SK-N-SH treated with all-trans-retinoic acid at 6 μM for 48 hours (cell line): ENCODE data around the gene SLMAP.

Source experiments
- ATAC-seq: fragments of 200-7000 bp; cut with Tn5 transposase; 3 replicates; pipeline ENCODE4 v1.9.1; 2020; ENCODE audit warnings: mild to moderate bottlenecking, moderate library complexity
- ARNTL ChIP-seq: fragments of 450-650 bp; formaldehyde crosslinking; IDR thresholded peaks from 2 replicates; pipeline ENCODE4 v1.5.0; 2020; ENCODE audit warnings: low read depth, mild to moderate bottlenecking, moderate library complexity, borderline replicate concordance
- BACH2 ChIP-seq: fragments of 250-450 bp; sonication (Bioruptor Pico); IDR thresholded peaks from 2 replicates; pipeline ENCODE4 v1.9.0; 2021; ENCODE audit warnings: mild to moderate bottlenecking, borderline replicate concordance
- CSDC2 ChIP-seq: fragments of 250-450 bp; sonication (Bioruptor Pico); IDR thresholded peaks from 2 replicates; pipeline ENCODE4 v1.5.0; 2020; ENCODE audit warnings: mild to moderate bottlenecking, moderate library complexity
- ESRRG ChIP-seq: fragments of 250-450 bp; sonication (Bioruptor Pico); IDR thresholded peaks from 2 replicates; pipeline ENCODE4 v1.6.1; 2021; ENCODE audit warnings: mild to moderate bottlenecking
- GLIS3 ChIP-seq: fragments of 250-450 bp; sonication (Bioruptor Pico); IDR thresholded peaks from 2 replicates; pipeline ENCODE4 v1.5.0; 2020; ENCODE audit warnings: mild to moderate bottlenecking, moderate library complexity
- ISL1 ChIP-seq: fragments of 250-450 bp; sonication (Bioruptor Pico); IDR thresholded peaks from 2 replicates; pipeline ENCODE4 v2.1.2; 2022; ENCODE audit warnings: mild to moderate bottlenecking, moderate library complexity
- OSR1 ChIP-seq: fragments of 250-450 bp; sonication (Bioruptor Pico); IDR thresholded peaks from 2 replicates; pipeline ENCODE4 v1.8.0; 2022; ENCODE audit warnings: moderate library complexity, mild to moderate bottlenecking, inconsistent platforms
- PPARA ChIP-seq: fragments of 250-450 bp; sonication (Bioruptor Pico); IDR thresholded peaks from 2 replicates; pipeline ENCODE4 v1.5.0; 2020; ENCODE audit warnings: mild to moderate bottlenecking, borderline replicate concordance
- SNAI2 ChIP-seq: fragments of 250-450 bp; sonication (Bioruptor Pico); IDR thresholded peaks from 2 replicates; pipeline ENCODE4 v1.5.0; 2020; ENCODE audit warnings: mild to moderate bottlenecking, moderate library complexity
- TCF4 ChIP-seq: fragments of 250-450 bp; sonication (Bioruptor Pico); IDR thresholded peaks from 2 replicates; pipeline ENCODE4 v1.8.0; 2021; ENCODE audit warnings: mild to moderate bottlenecking, moderate library complexity, borderline replicate concordance
- TOX ChIP-seq: fragments of 250-450 bp; sonication (Bioruptor Pico); IDR thresholded peaks from 2 replicates; pipeline ENCODE4 v1.8.0; 2021; ENCODE audit warnings: mild to moderate bottlenecking, moderate library complexity, borderline replicate concordance
- ZC3H10 ChIP-seq: fragments of 250-450 bp; sonication (Bioruptor Pico); IDR thresholded peaks from 2 replicates; pipeline ENCODE4 v1.5.1; 2021; ENCODE audit warnings: mild to moderate bottlenecking, moderate library complexity
- ZFP3 ChIP-seq: fragments of 250-450 bp; sonication (Bioruptor Pico); IDR thresholded peaks from 2 replicates; pipeline ENCODE4 v1.5.0; 2020; ENCODE audit warnings: mild to moderate bottlenecking, moderate library complexity
- ZFP30 ChIP-seq: fragments of 450-650 bp; formaldehyde crosslinking; IDR thresholded peaks from 2 replicates; pipeline ENCODE4 v1.5.0; 2022; ENCODE audit warnings: mild to moderate bottlenecking, moderate library complexity
- ZNF565 ChIP-seq: fragments of 450-650 bp; formaldehyde crosslinking; conservative IDR thresholded peaks from 2 replicates; pipeline ENCODE4 v1.5.0; 2020; ENCODE audit warnings: low read depth, mild to moderate bottlenecking, moderate library complexity
- ZNF70 ChIP-seq: fragments of 450-650 bp; formaldehyde crosslinking; IDR thresholded peaks from 2 replicates; pipeline ENCODE4 v1.5.0; 2020; ENCODE audit warnings: mild to moderate bottlenecking, moderate library complexity
- ZNF8 ChIP-seq: fragments of 450-650 bp; formaldehyde crosslinking; IDR thresholded peaks from 2 replicates; pipeline ENCODE4 v1.5.0; 2020; ENCODE audit warnings: mild to moderate bottlenecking, moderate library complexity
- TF ChIP-seq, protein P1 (sequence below): fragments of 250-450 bp; sonication (Bioruptor Pico); IDR thresholded peaks from 2 replicates; pipeline ENCODE4 v1.5.1; 2021; ENCODE audit warnings: mild to moderate bottlenecking, moderate library complexity
- TF ChIP-seq, protein P2 (sequence below): fragments of 250-450 bp; sonication (Bioruptor Pico); IDR thresholded peaks from 2 replicates; pipeline ENCODE4 v1.8.0; 2020; ENCODE audit warnings: mild to moderate bottlenecking, moderate library complexity, borderline replicate concordance
- TF ChIP-seq, protein P3 (sequence below): fragments of 250-450 bp; sonication (Bioruptor Pico); IDR thresholded peaks from 2 replicates; pipeline ENCODE4 v1.5.0; 2020; ENCODE audit warnings: mild to moderate bottlenecking, moderate library complexity
- TF ChIP-seq, protein P4 (sequence below): fragments of 250-450 bp; sonication (Bioruptor Pico); IDR thresholded peaks from 2 replicates; pipeline ENCODE4 v1.8.0; 2021; ENCODE audit warnings: low read depth, mild to moderate bottlenecking, moderate library complexity, borderline replicate concordance

The SLMAP gene

DNA sequence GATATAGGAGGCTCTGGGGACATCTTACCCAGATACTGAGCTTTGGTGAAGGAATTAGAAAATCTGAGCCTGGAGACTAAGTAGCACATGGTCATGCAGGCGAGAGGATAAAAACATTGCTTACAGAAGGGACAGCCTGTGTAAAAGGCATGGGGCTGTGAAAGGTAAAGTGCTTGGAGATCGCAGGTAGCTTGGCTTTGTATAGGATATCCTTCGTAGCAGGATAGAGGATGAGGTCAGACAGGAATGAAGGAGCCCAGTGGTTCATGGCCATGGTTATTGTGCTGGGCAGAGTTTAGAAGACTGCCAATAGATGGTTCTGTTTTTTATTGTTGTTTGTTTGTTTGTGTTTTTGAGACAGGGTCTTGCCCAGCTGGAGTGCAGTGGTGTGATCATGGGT is 82.5 kb downstream of the SLMAP start (continued):
- TF ChIP-seq ZNF565 = no peak
- no peak for TF ChIP-seq PPARA
- TF ChIP-seq ZFP3 (CRISPR knock-in tag) = no peak

DNA sequence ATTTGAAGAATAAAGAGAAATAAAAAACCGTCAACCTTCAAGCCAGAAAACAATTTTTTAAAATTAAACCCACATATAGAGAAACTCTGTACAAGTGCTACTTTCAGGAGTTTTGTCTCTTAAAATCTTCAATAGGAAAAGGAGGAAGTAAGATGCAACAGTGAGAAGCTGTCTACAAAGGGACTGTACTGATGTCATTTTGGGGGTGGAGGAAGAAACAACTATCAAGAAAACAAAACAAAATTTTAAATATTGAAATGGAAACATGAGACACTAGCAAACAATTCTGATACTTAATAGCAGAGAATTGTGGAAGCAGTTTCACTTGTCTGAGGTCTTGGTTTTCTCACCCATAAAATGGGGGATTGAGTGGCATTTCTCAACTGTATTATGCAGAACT is 84.4 kb downstream of the SLMAP start:
- ATAC-seq = no peak
- TF ChIP-seq ESRRG = no peak
- TF ChIP-seq, protein P1, sequence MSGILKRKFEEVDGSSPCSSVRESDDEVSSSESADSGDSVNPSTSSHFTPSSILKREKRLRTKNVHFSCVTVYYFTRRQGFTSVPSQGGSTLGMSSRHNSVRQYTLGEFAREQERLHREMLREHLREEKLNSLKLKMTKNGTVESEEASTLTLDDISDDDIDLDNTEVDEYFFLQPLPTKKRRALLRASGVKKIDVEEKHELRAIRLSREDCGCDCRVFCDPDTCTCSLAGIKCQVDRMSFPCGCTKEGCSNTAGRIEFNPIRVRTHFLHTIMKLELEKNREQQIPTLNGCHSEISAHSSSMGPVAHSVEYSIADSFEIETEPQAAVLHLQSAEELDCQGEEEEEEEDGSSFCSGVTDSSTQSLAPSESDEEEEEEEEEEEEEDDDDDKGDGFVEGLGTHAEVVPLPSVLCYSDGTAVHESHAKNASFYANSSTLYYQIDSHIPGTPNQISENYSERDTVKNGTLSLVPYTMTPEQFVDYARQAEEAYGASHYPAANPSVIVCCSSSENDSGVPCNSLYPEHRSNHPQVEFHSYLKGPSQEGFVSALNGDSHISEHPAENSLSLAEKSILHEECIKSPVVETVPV (CRISPR knock-in tag) = no peak

DNA sequence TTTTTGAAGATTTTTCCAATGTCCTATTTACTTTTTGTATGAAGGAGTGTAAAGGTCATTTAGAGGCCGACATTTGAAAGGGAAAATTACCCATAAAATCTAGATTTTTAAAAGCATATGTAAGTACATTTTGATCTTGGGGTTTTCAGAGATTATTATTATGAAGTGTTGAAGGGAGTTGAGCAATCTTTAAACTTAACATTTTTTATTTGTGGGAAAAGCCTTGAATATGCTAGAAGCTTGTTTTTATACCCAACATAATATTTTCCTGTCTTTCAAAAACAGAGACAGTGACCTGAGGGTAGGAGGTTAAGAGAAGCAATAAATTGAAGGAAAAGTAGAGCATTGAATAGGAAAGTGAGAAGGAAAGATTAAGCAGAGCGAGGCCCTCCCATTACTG is 85.7 kb downstream of the SLMAP start:
- TF ChIP-seq BACH2 (CRISPR knock-in tag) (no peak), ESRRG (no peak), ZNF565 (no peak), OSR1 (CRISPR knock-in tag) (no peak), TCF4 (CRISPR knock-in tag) (no peak), CSDC2 (CRISPR knock-in tag) (no peak), SNAI2 (CRISPR knock-in tag) (no peak), ZNF8 (CRISPR knock-in tag) (no peak), ZFP3 (CRISPR knock-in tag) (no peak), TOX (CRISPR knock-in tag) (no peak), ZFP30 (CRISPR knock-in tag) (no peak)
- TF ChIP-seq, protein P2, sequence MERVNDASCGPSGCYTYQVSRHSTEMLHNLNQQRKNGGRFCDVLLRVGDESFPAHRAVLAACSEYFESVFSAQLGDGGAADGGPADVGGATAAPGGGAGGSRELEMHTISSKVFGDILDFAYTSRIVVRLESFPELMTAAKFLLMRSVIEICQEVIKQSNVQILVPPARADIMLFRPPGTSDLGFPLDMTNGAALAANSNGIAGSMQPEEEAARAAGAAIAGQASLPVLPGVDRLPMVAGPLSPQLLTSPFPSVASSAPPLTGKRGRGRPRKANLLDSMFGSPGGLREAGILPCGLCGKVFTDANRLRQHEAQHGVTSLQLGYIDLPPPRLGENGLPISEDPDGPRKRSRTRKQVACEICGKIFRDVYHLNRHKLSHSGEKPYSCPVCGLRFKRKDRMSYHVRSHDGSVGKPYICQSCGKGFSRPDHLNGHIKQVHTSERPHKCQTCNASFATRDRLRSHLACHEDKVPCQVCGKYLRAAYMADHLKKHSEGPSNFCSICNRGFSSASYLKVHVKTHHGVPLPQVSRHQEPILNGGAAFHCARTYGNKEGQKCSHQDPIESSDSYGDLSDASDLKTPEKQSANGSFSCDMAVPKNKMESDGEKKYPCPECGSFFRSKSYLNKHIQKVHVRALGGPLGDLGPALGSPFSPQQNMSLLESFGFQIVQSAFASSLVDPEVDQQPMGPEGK = no peak
- no peak for ATAC-seq

DNA sequence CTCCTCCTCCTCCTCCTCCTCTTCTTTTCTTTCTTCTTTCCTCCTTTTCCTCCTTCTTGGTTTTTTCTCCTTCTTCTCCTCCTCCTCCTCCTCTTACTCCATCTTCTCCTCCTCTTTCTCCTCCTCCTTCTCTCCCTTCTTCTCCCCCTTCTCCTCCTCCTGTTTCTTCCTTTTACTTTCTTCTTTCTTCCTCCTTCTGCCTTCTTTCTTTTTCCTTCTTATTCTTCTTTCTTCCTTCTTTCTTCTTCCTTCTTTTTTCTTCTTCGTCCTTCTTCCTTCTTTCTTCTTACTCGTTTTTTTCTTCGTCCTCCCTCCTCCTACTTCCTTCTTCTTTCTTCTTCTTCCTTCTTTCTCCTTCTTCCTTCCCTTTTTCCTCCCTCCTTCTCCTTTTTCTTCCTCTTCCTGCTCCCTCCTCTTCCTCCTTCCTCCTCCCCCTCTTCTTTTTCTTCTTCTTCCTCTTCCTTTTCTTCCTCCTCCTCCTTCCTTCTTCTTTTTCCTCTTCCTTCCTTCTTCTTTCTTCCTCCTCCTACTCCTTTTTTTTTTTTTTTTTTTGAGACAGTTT is 92.1 kb downstream of the SLMAP start:
- no peak for ATAC-seq

DNA sequence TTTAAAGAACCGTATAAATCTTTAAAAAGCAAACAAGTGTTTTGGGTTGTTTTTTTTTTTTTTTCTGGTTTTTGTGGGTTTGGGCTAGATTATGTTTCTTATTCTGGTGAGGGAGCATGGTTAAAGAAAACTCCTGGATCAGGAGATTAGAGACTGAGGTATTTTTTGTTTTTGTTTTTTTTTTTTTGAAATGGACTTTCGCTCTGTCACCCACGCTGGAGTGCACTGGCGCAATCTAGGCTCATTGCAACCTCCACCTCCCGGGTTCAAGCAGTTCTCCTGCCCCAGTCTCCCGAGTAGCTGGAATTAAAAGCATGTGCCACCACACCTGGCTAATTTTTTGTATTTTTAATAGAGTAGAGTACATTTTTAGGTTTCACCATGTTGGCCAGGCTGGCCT is 95.2 kb downstream of the SLMAP start:
- TF ChIP-seq PPARA = no peak
- no peak for TF ChIP-seq TCF4 (CRISPR knock-in tag)
- TF ChIP-seq OSR1 (CRISPR knock-in tag) = no peak
- no peak for TF ChIP-seq CSDC2 (CRISPR knock-in tag)
- TF ChIP-seq, protein P2 = no peak
- TF ChIP-seq ZFP3 (CRISPR knock-in tag) = no peak
- no peak for TF ChIP-seq ZC3H10 (CRISPR knock-in tag)
- TF ChIP-seq, protein P1 (CRISPR knock-in tag) = no peak
- TF ChIP-seq GLIS3 (CRISPR knock-in tag) = no peak
- TF ChIP-seq, protein P3, sequence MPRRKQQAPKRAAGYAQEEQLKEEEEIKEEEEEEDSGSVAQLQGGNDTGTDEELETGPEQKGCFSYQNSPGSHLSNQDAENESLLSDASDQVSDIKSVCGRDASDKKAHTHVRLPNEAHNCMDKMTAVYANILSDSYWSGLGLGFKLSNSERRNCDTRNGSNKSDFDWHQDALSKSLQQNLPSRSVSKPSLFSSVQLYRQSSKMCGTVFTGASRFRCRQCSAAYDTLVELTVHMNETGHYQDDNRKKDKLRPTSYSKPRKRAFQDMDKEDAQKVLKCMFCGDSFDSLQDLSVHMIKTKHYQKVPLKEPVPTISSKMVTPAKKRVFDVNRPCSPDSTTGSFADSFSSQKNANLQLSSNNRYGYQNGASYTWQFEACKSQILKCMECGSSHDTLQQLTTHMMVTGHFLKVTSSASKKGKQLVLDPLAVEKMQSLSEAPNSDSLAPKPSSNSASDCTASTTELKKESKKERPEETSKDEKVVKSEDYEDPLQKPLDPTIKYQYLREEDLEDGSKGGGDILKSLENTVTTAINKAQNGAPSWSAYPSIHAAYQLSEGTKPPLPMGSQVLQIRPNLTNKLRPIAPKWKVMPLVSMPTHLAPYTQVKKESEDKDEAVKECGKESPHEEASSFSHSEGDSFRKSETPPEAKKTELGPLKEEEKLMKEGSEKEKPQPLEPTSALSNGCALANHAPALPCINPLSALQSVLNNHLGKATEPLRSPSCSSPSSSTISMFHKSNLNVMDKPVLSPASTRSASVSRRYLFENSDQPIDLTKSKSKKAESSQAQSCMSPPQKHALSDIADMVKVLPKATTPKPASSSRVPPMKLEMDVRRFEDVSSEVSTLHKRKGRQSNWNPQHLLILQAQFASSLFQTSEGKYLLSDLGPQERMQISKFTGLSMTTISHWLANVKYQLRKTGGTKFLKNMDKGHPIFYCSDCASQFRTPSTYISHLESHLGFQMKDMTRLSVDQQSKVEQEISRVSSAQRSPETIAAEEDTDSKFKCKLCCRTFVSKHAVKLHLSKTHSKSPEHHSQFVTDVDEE (CRISPR knock-in tag) = no peak
- TF ChIP-seq, protein P4, sequence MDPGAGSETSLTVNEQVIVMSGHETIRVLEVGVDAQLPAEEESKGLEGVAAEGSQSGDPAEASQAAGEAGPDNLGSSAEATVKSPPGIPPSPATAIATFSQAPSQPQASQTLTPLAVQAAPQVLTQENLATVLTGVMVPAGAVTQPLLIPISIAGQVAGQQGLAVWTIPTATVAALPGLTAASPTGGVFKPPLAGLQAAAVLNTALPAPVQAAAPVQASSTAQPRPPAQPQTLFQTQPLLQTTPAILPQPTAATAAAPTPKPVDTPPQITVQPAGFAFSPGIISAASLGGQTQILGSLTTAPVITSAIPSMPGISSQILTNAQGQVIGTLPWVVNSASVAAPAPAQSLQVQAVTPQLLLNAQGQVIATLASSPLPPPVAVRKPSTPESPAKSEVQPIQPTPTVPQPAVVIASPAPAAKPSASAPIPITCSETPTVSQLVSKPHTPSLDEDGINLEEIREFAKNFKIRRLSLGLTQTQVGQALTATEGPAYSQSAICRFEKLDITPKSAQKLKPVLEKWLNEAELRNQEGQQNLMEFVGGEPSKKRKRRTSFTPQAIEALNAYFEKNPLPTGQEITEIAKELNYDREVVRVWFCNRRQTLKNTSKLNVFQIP (CRISPR knock-in tag) = no peak
- TF ChIP-seq, all 23 proteins: peak for 0
- no peak for ATAC-seq

More for the DNA sequence above, 92.1 kb downstream of the SLMAP start:
- TF ChIP-seq ZFP30 (CRISPR knock-in tag) (no peak), ZNF70 (CRISPR knock-in tag) (no peak), ISL1 (no peak), ARNTL (no peak), BACH2 (CRISPR knock-in tag) (no peak), CSDC2 (CRISPR knock-in tag) (no peak), SNAI2 (CRISPR knock-in tag) (no peak), PPARA (no peak), OSR1 (CRISPR knock-in tag) (no peak)
